ENCODE measurements around the gene HYCC2.
"Not testable (repeated sequence)": the region's sequence is repeated elsewhere in the genome, so short reads cannot be mapped to it uniquely, and the experiment has no call there.

DNA sequence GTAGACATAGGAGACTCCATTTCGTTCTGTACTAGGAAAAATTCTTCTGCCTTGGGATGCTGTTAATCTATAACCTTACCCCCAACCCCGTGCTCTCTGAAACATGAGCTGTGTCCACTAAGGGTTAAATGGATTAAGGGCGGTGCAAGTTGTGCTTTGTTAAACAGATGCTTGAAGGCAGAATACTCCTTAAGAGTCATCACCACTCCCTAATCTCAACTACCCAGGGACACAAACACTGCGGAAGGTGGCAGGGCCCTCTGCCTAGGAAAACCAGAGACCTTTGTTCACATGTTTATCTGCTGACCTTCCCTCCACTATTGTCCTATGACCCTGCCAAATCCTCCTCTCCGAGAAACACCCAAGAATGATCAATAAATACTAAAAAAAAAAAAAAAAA, 28.4 kb downstream of the HYCC2 start:
- TF ChIP-seq CTCF (conservative IDR thresholded peaks at IDR 0.05 in 1 of 2, IDR thresholded peaks at IDR 0.05 in 1 of 2; ENCODE audit: low read depth in 1 of 2, low read length in 2 of 2); EZH2 (IDR thresholded peaks at IDR 0.05; ENCODE audit: low read length, missing control alignments): not testable (repeated sequence)

Measured in fibroblast of lung (primary cell).